ENCODE measurements around the gene GRIA2.
"Not testable (repeated sequence)": the region's sequence is repeated elsewhere in the genome, so short reads cannot be mapped to it uniquely, and the experiment has no call there.

Gene GRIA2

DNA sequence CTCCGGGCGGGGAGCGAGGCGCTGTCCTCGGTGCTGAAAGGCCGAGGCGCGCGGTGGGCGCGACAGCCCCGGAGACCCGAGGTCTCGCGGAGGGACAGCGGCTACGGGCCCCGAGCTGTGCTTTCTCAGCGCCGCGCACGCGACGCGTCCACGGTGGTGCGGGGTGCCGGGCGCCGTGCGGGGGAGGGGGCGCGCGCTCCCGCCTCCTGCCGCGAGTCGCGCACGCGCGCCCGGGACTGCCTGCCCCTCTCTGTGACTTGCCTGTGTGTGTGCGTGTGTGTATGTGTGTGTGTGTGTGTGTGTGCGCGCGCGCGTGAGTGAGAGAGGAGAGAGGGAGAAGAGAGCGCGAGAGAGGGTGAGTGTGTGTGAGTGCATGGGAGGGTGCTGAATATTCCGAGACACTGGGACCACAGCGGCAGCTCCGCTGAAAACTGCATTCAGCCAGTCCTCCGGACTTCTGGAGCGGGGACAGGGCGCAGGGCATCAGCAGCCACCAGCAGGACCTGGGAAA lies at the start of gene GRIA2:
Gene GRIA2, plus strand, starts transcription at position 358 of the 511 bp plus-strand sequence. CDS start 315 bp downstream, outside the sequence.
- Histone ChIP-seq H3K36me3 (ENCODE audit: control insufficient read depth, low read depth, low read length) (no peaks in the 10 kb centered on the region), H3K9ac (ENCODE audit: low read length) (no peak within 1 kb of the TSS), H3K9me3 (ENCODE audit: control insufficient read depth, low read depth, low read length) (no peaks in the 10 kb centered on the region), H3K4me3 (ENCODE audit: low read length) (peak within 1 kb of the TSS; percentile 73), H3K4me1 (ENCODE audit: control insufficient read depth, low read depth, low read length) (peaks cover 9% of the 10 kb centered on the region), H3K27me3 (ENCODE audit: control insufficient read depth, insufficient read depth, low read length) (peaks cover 69% of the 10 kb centered on the region), H3K27ac (ENCODE audit: low read length) (no peak within 1 kb of the TSS)

- H3K9me3 ChIP-seq (ENCODE audit: control insufficient read depth, low read depth, low read length) = no peaks in the 10 kb centered on the region
- H3K36me3 ChIP-seq (ENCODE audit: control insufficient read depth, low read depth, low read length) = no peaks in the 10 kb centered on the region
- H3K4me1 ChIP-seq (ENCODE audit: control insufficient read depth, low read depth, low read length) = no peaks in the 10 kb centered on the region
- no peak overlapping the region for H3K9ac ChIP-seq (ENCODE audit: low read length)
- no peaks in the 10 kb centered on the region for H3K27me3 ChIP-seq (ENCODE audit: control insufficient read depth, insufficient read depth, low read length)
- H3K27ac ChIP-seq (ENCODE audit: low read length) = no peak overlapping the region
- H3K4me3 ChIP-seq (ENCODE audit: low read length) = no peak overlapping the region
These were observed 48.5 kb upstream of the GRIA2 start for GRCh38 chr4:157172011-157172410.

DNA sequence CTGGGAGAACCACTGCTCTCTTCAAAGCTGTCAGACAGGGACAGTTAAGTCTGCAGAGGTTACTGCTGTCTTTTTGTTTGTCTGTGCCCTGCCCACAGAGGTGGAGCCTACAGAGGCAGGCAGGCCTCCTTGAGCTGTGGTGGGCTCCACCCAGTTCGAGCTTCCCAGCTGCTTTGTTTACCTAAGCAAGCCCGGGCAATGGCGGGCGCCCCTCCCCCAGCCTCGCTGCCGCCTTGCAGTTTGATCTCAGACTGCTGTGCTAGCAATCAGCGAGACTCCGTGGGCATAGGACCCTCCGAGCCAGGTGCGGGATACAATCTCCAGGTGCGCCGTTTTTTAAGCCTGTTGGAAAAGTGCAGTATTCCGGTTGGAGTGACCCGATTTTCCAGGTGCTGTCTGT lies 40.3 kb upstream of the GRIA2 start:
- not testable (repeated sequence) for H3K27ac ChIP-seq (ENCODE audit: low read length)

DNA sequence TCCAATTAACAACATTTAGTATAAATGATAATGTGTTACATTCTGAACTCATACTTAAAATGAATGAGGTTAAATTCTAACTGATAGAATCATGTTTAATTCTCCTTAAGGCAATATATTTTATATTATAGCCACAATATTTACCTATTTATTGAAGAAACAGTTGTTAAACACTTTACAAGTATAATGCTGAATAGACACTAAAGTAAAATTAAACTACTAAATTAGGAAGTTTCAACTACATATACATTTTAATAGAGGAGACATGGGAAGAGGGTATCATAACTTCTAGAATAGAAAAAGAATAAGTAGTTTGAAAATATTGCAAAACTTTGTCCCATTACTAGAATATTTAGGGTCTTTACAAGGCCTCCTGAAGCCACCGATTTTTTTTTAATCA lies 36.2 kb upstream of the GRIA2 start:
- Histone ChIP-seq H3K9ac (ENCODE audit: low read length) (no peak overlapping the region), H3K4me3 (ENCODE audit: low read length) (no peak overlapping the region), H3K9me3 (ENCODE audit: control insufficient read depth, low read depth, low read length) (no peaks in the 10 kb centered on the region), H3K4me1 (ENCODE audit: control insufficient read depth, low read depth, low read length) (peaks cover 7% of the 10 kb centered on the region), H3K36me3 (ENCODE audit: control insufficient read depth, low read depth, low read length) (no peaks in the 10 kb centered on the region), H3K27me3 (ENCODE audit: control insufficient read depth, insufficient read depth, low read length) (no peaks in the 10 kb centered on the region), H3K27ac (ENCODE audit: low read length) (no peak overlapping the region)

More for the DNA sequence above, 40.3 kb upstream of the GRIA2 start:
- H3K4me3 ChIP-seq (ENCODE audit: low read length); H3K9ac ChIP-seq (ENCODE audit: low read length); H3K9me3 ChIP-seq (ENCODE audit: control insufficient read depth, low read depth, low read length); H3K27me3 ChIP-seq (ENCODE audit: control insufficient read depth, insufficient read depth, low read length); H3K4me1 ChIP-seq (ENCODE audit: control insufficient read depth, low read depth, low read length); H3K36me3 ChIP-seq (ENCODE audit: control insufficient read depth, low read depth, low read length): not testable (repeated sequence)

- Histone ChIP-seq H3K4me3 (ENCODE audit: low read length) (no peak overlapping the region), H3K9ac (ENCODE audit: low read length) (no peak overlapping the region), H3K27me3 (ENCODE audit: control insufficient read depth, insufficient read depth, low read length) (no peaks in the 10 kb centered on the region), H3K9me3 (ENCODE audit: control insufficient read depth, low read depth, low read length) (no peaks in the 10 kb centered on the region), H3K36me3 (ENCODE audit: control insufficient read depth, low read depth, low read length) (no peaks in the 10 kb centered on the region), H3K27ac (ENCODE audit: low read length) (no peak overlapping the region), H3K4me1 (ENCODE audit: control insufficient read depth, low read depth, low read length) (peaks cover 7% of the 10 kb centered on the region)
These were observed 35.2 kb upstream of the GRIA2 start for GRCh38 chr4:157185363-157185762.

- Histone ChIP-seq H3K36me3 (ENCODE audit: control insufficient read depth, low read depth, low read length) (no peaks in the 10 kb centered on the region), H3K9me3 (ENCODE audit: control insufficient read depth, low read depth, low read length) (no peaks in the 10 kb centered on the region), H3K4me1 (ENCODE audit: control insufficient read depth, low read depth, low read length) (peaks cover 6% of the 10 kb centered on the region)
These were observed 25.2 kb upstream of the GRIA2 start for GRCh38 chr4:157195374-157195773.

GRCh38 chr4:157196046-157196445 lies 24.5 kb upstream of the GRIA2 start:
- no peaks in the 10 kb centered on the region for H3K9me3 ChIP-seq (ENCODE audit: control insufficient read depth, low read depth, low read length)
- H3K4me3 ChIP-seq (ENCODE audit: low read length) = no peak overlapping the region
- H3K4me1 ChIP-seq (ENCODE audit: control insufficient read depth, low read depth, low read length) = peaks cover 6% of the 10 kb centered on the region
- no peaks in the 10 kb centered on the region for H3K36me3 ChIP-seq (ENCODE audit: control insufficient read depth, low read depth, low read length)
- H3K27ac ChIP-seq (ENCODE audit: low read length) = no peak overlapping the region
- no peaks in the 10 kb centered on the region for H3K27me3 ChIP-seq (ENCODE audit: control insufficient read depth, insufficient read depth, low read length)
- H3K9ac ChIP-seq (ENCODE audit: low read length) = no peak overlapping the region

More at GRCh38 chr4:157195374-157195773, 25.2 kb upstream of the GRIA2 start:
- H3K27ac ChIP-seq (ENCODE audit: low read length) = no peak overlapping the region
- no peaks in the 10 kb centered on the region for H3K27me3 ChIP-seq (ENCODE audit: control insufficient read depth, insufficient read depth, low read length)
- H3K9ac ChIP-seq (ENCODE audit: low read length) = no peak overlapping the region
- H3K4me3 ChIP-seq (ENCODE audit: low read length) = no peak overlapping the region

DNA sequence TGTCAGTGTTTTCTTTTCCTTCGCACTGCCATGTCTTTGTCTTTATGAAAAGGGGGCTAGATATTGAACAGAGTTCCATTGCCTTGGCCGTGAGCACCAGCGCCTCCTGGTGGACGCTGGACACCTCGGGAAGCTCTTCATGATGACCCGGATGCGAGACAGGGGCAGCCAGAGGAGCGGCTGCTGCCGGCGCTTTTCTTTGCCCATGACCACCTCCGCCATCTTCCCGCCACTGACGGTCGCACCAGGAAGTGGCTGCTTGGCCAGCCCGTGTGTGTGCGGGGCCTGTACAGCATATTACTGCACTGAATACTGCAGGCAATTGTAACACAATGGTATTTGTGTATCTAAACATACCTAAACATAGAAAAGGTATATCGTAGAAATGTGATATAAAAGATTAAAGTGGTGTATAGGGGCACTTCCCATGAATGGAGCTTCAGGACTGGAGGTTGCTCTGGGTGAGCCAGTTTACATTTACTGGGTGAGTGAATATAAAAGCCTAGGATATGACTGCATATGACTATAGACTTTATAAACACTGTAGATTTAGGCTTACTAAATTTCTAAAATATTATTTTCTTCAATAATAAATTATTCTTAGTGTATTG lies 15.8 kb upstream of the GRIA2 start:
- H3K9ac ChIP-seq (ENCODE audit: low read length) = no peak overlapping the region
- no peaks in the 10 kb centered on the region for H3K36me3 ChIP-seq (ENCODE audit: control insufficient read depth, low read depth, low read length)
- H3K4me1 ChIP-seq (ENCODE audit: control insufficient read depth, low read depth, low read length) = no peaks in the 10 kb centered on the region
- no peak overlapping the region for H3K27ac ChIP-seq (ENCODE audit: low read length)
- no peaks in the 10 kb centered on the region for H3K9me3 ChIP-seq (ENCODE audit: control insufficient read depth, low read depth, low read length)
- no peaks in the 10 kb centered on the region for H3K27me3 ChIP-seq (ENCODE audit: control insufficient read depth, insufficient read depth, low read length)
- no peak overlapping the region for H3K4me3 ChIP-seq (ENCODE audit: low read length)

- no peak overlapping the region for H3K9ac ChIP-seq (ENCODE audit: low read length)
These were observed 2.8 kb upstream of the GRIA2 start for GRCh38 chr4:157217708-157218107.

DNA sequence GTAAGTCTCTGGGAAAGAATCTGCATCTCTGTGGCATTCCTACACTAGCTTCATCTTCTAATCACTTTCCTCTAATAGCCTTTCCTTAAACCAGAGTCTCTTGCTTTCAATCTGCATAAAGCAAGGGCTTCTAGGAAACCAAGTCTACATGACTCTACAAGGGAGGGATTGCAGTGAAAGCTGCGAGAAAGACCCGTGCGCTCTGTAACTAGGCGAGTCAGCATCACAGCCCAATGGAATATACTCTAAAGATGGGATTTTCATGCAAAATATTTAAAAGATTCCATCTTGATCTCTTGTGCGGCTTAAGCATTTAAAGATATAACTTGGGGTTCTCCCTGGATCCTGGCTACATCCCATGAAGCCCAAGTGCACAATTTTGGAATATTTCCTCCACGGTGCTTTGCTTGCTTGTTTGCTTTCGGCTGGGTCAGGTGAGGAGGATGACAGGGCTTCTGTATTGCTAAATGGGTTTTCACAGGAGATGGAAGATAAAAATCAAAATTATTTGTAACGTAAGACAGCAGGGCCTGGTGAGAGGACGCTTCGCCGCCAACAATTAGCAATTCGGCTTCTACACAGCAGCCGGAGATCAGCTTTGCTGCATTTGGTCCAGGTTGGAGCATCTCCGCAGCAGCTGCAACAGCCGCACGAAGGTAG lies 687 bp upstream of the GRIA2 start:
- Histone ChIP-seq H3K9me3 (ENCODE audit: control insufficient read depth, low read depth, low read length) (no peaks in the 10 kb centered on the region), H3K9ac (ENCODE audit: low read length) (no peak overlapping the region), H3K27ac (ENCODE audit: low read length) (no peak overlapping the region), H3K4me1 (ENCODE audit: control insufficient read depth, low read depth, low read length) (peaks cover 9% of the 10 kb centered on the region), H3K27me3 (ENCODE audit: control insufficient read depth, insufficient read depth, low read length) (peaks cover 69% of the 10 kb centered on the region), H3K4me3 (ENCODE audit: low read length) (peak overlapping the region; percentile 73), H3K36me3 (ENCODE audit: control insufficient read depth, low read depth, low read length) (no peaks in the 10 kb centered on the region)

More at GRCh38 chr4:157217708-157218107, 2.8 kb upstream of the GRIA2 start:
- no peaks in the 10 kb centered on the region for H3K36me3 ChIP-seq (ENCODE audit: control insufficient read depth, low read depth, low read length)
- H3K4me1 ChIP-seq (ENCODE audit: control insufficient read depth, low read depth, low read length) = peaks cover 9% of the 10 kb centered on the region
- no peaks in the 10 kb centered on the region for H3K9me3 ChIP-seq (ENCODE audit: control insufficient read depth, low read depth, low read length)
- H3K27me3 ChIP-seq (ENCODE audit: control insufficient read depth, insufficient read depth, low read length) = peaks cover 48% of the 10 kb centered on the region
- no peak overlapping the region for H3K27ac ChIP-seq (ENCODE audit: low read length)
- H3K4me3 ChIP-seq (ENCODE audit: low read length) = no peak overlapping the region

- Histone ChIP-seq H3K27me3 (ENCODE audit: control insufficient read depth, insufficient read depth, low read length) (peaks cover 69% of the 10 kb centered on the region), H3K9me3 (ENCODE audit: control insufficient read depth, low read depth, low read length) (no peaks in the 10 kb centered on the region), H3K27ac (ENCODE audit: low read length) (no peak overlapping the region), H3K9ac (ENCODE audit: low read length) (no peak overlapping the region), H3K4me3 (ENCODE audit: low read length) (peak overlapping the region; percentile 73), H3K36me3 (ENCODE audit: control insufficient read depth, low read depth, low read length) (no peaks in the 10 kb centered on the region), H3K4me1 (ENCODE audit: control insufficient read depth, low read depth, low read length) (peaks cover 9% of the 10 kb centered on the region)
These were observed 932 bp downstream of the GRIA2 start for GRCh38 chr4:157221426-157221894.

All from iPS-18a (cell line).